GM10248 (cell line): ENCODE data around the gene GOPC.

Experiments used
- CTCF ChIA-PET: fragments of 300-600 bp; sonication (Branson Sonifier 250); formaldehyde crosslinking; extraction: SDS; loops from one replicate; lab custom pipeline; 2021; ENCODE audit warnings: antibody characterized with exemption; lab: Yijun Ruan, JAX
- POLR2A ChIA-PET: fragments of 350-650 bp; sonication (Branson Sonifier 250); formaldehyde crosslinking; extraction: SDS; loops from one replicate; lab custom pipeline; 2020; ENCODE audit warnings: antibody characterized with exemption; lab: Yijun Ruan, JAX
- DNase-seq: peaks from one replicate; pipeline ENCODE4 v3.0.0; 2012; ENCODE audit errors: extremely low spot score
- CTCF ChIP-seq: IDR thresholded peaks from 2 replicates; pipeline ENCODE4 v1.5.1; 2012; ENCODE audit warnings: mild to moderate bottlenecking, low read depth; ENCODE audit errors: extremely low read depth, missing control alignments, control extremely low read depth

The GOPC gene

GRCh38 chr6:117600008-117600743 lies 2.1 kb downstream of the GOPC start:
- no peak for TF ChIP-seq CTCF
- ChIA-PET CTCF (no interaction called here), POLR2A (no interaction called here)
- DNase-seq: no peak

- ChIA-PET CTCF (interaction anchor here (1.0 to 1.5 kb wide), 2 partner anchors 38 to 50 kb away, joined by 3 read pairs; no protein-coding TSS in a partner anchor), POLR2A (no interaction called here)
- TF ChIP-seq CTCF: no peak
- DNase-seq: no peak
Observed at GRCh38 chr6:117597755-117598154, 4.6 kb downstream of the GOPC start.

- CTCF ChIA-PET: interaction anchor here (1.0 to 2.6 kb wide), 4 partner anchors 9 to 145 kb away, joined by 3 to 9 read pairs (median 5); no protein-coding TSS in a partner anchor
Observed at GRCh38 chr6:117595099-117595923, 7.0 kb downstream of the GOPC start.

GRCh38 chr6:117592983-117593759 lies 9.1 kb downstream of the GOPC start:
- ChIA-PET POLR2A (no interaction called here), CTCF (interaction anchor here (0.9 to 2.6 kb wide), 5 partner anchors 8 to 143 kb away, joined by 3 to 9 read pairs (median 6); partner anchors contain the start of gene GOPC)
- no peak for DNase-seq
- TF ChIP-seq CTCF: no peak

More at GRCh38 chr6:117595099-117595923, 7.0 kb downstream of the GOPC start:
- no peak for DNase-seq
- TF ChIP-seq CTCF: no peak
- POLR2A ChIA-PET: no interaction called here

- POLR2A ChIA-PET: no interaction called here
- CTCF ChIA-PET: interaction anchor here (1.5 kb wide), 1 partner anchor 13 kb away, joined by 10 read pairs; no protein-coding TSS in a partner anchor
- no peak for TF ChIP-seq CTCF
- DNase-seq: no peak
Observed at GRCh38 chr6:117591405-117591804, 10.9 kb downstream of the GOPC start.

- CTCF ChIA-PET: interaction anchor here (1.5 kb wide), 1 partner anchor 14 kb away, joined by 10 read pairs; no protein-coding TSS in a partner anchor
- no peak for TF ChIP-seq CTCF
- POLR2A ChIA-PET: interaction anchor here (0.7 kb wide), 1 partner anchor 1177 kb away, joined by 3 read pairs; no protein-coding TSS in a partner anchor
- DNase-seq: no peak
Observed at GRCh38 chr6:117590447-117590846, 11.9 kb downstream of the GOPC start.
